Lung (tissue), 12 donors: ENCODE data around the gene SPON1. TPM values are rescaled to one million over a fixed set of nuclear protein-coding genes. Genes with fewer than 3 reads are reported as not detected.

Source experiments
- ATAC-seq: fragments of 200-7000 bp; cut with Tn5 transposase; one replicate; pipeline ENCODE4 v1.9.1; 2020; ENCODE audit warnings: moderate number of reproducible peaks; ENCODE audit not compliant: insufficient read depth, low FRiP score
- DNase-seq, 3 donors: peaks; one replicate each; pipeline ENCODE4 v3.0.0-alpha.2; 2013 to 2017
- H3K27ac ChIP-seq, 2 donors: one replicate each; pipeline ENCODE4 v1.5.1; 2013; ENCODE audit warnings: mild to moderate bottlenecking in 2 of 2, moderate library complexity in 2 of 2, control low read depth in 1 of 2, inconsistent platforms in 1 of 2, low read depth in 1 of 2, low read length in 1 of 2
- H3K27me3 ChIP-seq, 3 donors: one replicate each; pipeline ENCODE4 v1.5.1; 2013; ENCODE audit warnings: low read length in 2 of 3; ENCODE audit not compliant: control insufficient read depth in 3 of 3, insufficient read depth in 3 of 3
- H3K36me3 ChIP-seq, 4 donors: one replicate each; pipeline ENCODE4 v1.5.1; 2013; ENCODE audit warnings: low read length in 4 of 4, mild to moderate bottlenecking in 1 of 4, moderate library complexity in 1 of 4; ENCODE audit not compliant: control insufficient read depth in 4 of 4, insufficient read depth in 4 of 4
- H3K4me1 ChIP-seq, 5 donors: one replicate each; pipeline ENCODE4 v1.5.1; 2013; ENCODE audit warnings: low read length in 5 of 5, mild to moderate bottlenecking in 2 of 5, moderate library complexity in 1 of 5; ENCODE audit not compliant: control insufficient read depth in 5 of 5, insufficient read depth in 5 of 5
- H3K4me3 ChIP-seq: one replicate; pipeline ENCODE4 v1.5.1; 2013; ENCODE audit warnings: mild to moderate bottlenecking, control low read depth, moderate library complexity
- H3K9ac ChIP-seq, 2 donors: one replicate each; pipeline ENCODE4 v1.5.1; 2013; ENCODE audit warnings: low read length in 2 of 2, control low read depth in 1 of 2; ENCODE audit not compliant: insufficient read depth in 1 of 2
- H3K9me3 ChIP-seq, 4 donors: one replicate each; pipeline ENCODE4 v1.5.1; 2013; ENCODE audit warnings: low read length in 3 of 4, mild to moderate bottlenecking in 1 of 4, moderate library complexity in 1 of 4; ENCODE audit not compliant: control insufficient read depth in 4 of 4, insufficient read depth in 3 of 4
- CTCF ChIP-seq: IDR thresholded peaks from 2 replicates; pipeline ENCODE4 v1.5.1; 2012; ENCODE audit warnings: mild to moderate bottlenecking; ENCODE audit errors: control extremely low read depth, extremely low read depth
- WGBS, 2 donors: extraction: QIAGEN DNeasy Blood & Tissue Kit; methylation state at CpG; one replicate each; pipeline ENCODE4 v1.1.7; 2013; 5-methylcytosine and 5-hydroxymethylcytosine counted together
- polyA plus RNA-seq, 2 donors: library from polyadenylated mRNA; stranded (reverse); fragments of 200-250 nt; gene quantifications; one replicate each; pipeline ENCODE4 v1.2.1, GENCODE V29; 2013
- total RNA-seq, 2 donors: library from RNA; depleted of rRNA in 1 of 2; stranded (reverse); fragments of >200 nt in 1 of 2; gene quantifications; one replicate each; pipeline ENCODE4 v1.2.1, GENCODE V29; 2014 to 2021
- donor health status: control.
- donor health status: control.
- donor health status: Bipolar disorder and iron deficiency.
- donor health status: healthy.
- donor health status: DM: yes; HTN: yes; CAD: no.

SPON1 gene
- total and polyA plus RNA-seq, 4 donors, result 8.4 to 98.6 (median 59.9) TPM

- WGBS, 2 donors, result 56 to 83% methylated on average over 1 of the region's 1 CpG
Measured at GRCh38 chr11:14105446-14105845, 142.9 kb downstream of the SPON1 start.

GRCh38 chr11:14106303-14107049 is 144.0 kb downstream of the SPON1 start:
- H3K27me3 ChIP-seq, result no peaks in the 10 kb centered on the region
- TF ChIP-seq CTCF, result no peak
- DNase-seq, result peak in 2 of 3 donors; percentile 33 to 37
- WGBS, 2 donors, result 74 to 79% methylated on average over 5 of the region's 5 CpGs
- no peaks in the 10 kb centered on the region for H3K9me3 ChIP-seq
- no peak overlapping the region for H3K4me3 ChIP-seq
- no peaks in the 10 kb centered on the region for H3K36me3 ChIP-seq
- H3K27ac ChIP-seq, result no peak overlapping the region
- ATAC-seq, result no peak
- H3K4me1 ChIP-seq, result peaks cover 0 to 19% (median under 1%) of the 10 kb centered on the region in 5 donors
- no peak overlapping the region for H3K9ac ChIP-seq

More at GRCh38 chr11:14105446-14105845, 142.9 kb downstream of the SPON1 start:
- DNase-seq (no peak), ATAC-seq (no peak)
- Histone ChIP-seq H3K9ac (no peak overlapping the region), H3K4me1 (peaks cover 0 to 16% (median 0%) of the 10 kb centered on the region in 5 donors), H3K27me3 (no peaks in the 10 kb centered on the region), H3K4me3 (no peak overlapping the region), H3K36me3 (no peaks in the 10 kb centered on the region), H3K9me3 (no peaks in the 10 kb centered on the region), H3K27ac (no peak overlapping the region)
- TF ChIP-seq CTCF, result no peak

GRCh38 chr11:14107050-14107430 is 144.5 kb downstream of the SPON1 start:
- Histone ChIP-seq H3K36me3 (no peaks in the 10 kb centered on the region), H3K4me3 (no peak overlapping the region), H3K4me1 (peaks cover 0 to 25% (median 2%) of the 10 kb centered on the region in 5 donors), H3K9me3 (no peaks in the 10 kb centered on the region), H3K27ac (no peak overlapping the region), H3K9ac (no peak overlapping the region), H3K27me3 (no peaks in the 10 kb centered on the region)
- no peak for TF ChIP-seq CTCF
- no peak for ATAC-seq
- 71 to 72% methylated on average over 4 of the region's 4 CpGs for WGBS, 2 donors
- DNase-seq, result no peak
